GM18498 (cell line): ENCODE data around the gene ACTA1.
"Not testable (repeated sequence)": the region's sequence is repeated elsewhere in the genome, so short reads cannot be mapped to it uniquely, and the experiment has no call there.

Experiments used
- ATAC-seq: cut with Tn5 transposase; IDR thresholded peaks from one replicate; pipeline ENCODE4 v1.9.1; 2021; ENCODE audit warnings: mild to moderate bottlenecking, moderate library complexity; ENCODE audit not compliant: unreplicated experiment

ACTA1 gene

DNA sequence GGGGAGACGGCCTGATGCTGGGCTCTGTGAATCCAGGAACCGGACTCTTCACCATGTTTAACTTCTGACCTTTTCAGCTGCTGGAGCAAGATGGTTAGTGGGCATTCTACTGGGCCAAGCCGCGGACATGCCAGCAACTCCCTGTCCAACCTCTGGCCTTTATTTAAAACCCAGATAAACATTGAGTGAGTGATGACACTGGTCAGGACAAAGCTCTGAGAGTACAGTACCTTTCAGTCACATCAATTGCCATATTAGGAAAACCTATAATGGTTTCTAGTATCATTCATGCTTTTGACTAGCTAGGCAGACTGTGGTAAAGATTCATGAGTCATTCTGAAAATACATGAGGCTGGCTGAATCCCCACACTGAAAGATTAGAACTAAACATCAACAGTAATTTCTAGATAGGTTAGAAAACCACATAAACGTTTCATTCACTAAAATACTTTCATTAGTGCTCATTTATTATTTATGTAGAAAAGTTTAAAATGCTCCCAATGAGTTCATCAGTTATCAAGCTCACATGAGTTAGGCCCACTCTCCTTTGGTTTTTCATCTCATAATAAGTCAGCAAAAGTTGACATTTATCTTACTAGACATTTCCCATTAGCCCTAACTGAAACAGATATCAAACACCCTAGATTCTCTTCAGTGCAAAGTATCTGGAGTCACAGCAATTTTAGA is 7.1 kb upstream of the ACTA1 start:
- ATAC-seq: peak; percentile 97

DNA sequence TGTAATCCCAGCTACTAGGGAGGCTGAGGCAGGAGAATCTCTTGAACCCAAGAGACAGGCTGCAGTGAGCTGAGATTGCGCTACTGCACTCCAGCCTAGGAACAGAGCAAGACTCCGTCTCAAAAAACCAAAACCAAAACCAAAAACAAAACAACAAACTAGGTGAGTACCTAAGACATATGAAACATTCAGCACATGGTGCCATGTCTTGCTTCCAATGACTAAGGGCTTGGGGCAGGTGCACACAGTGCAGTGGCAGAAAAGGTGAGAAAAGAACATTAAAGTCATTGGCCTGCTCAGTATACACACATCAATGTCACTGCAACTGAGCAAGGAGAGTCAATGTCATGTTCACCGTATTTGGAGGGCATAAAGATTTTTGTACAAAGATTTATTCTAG is 4.1 kb upstream of the ACTA1 start:
- ATAC-seq: no peak

DNA sequence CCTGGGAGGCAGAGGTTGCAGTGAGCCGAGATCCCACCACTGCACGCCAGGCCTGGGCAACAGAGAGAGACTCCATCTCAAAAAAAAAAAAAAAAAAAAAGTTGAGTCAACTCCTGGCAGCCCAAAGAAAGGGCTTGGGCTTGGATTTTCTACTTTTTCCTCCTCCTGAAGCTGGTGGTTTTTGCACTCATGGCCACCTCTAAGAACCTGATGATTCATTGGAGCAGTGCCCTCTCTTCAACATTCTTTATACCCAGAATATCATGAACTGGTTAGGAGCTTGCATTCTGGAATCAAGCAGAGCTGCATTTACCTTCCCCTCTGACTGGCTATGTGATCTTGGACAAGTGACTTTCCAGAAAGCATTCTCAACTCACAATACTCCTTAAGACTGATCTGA is 3.5 kb upstream of the ACTA1 start:
- no peak for ATAC-seq

DNA sequence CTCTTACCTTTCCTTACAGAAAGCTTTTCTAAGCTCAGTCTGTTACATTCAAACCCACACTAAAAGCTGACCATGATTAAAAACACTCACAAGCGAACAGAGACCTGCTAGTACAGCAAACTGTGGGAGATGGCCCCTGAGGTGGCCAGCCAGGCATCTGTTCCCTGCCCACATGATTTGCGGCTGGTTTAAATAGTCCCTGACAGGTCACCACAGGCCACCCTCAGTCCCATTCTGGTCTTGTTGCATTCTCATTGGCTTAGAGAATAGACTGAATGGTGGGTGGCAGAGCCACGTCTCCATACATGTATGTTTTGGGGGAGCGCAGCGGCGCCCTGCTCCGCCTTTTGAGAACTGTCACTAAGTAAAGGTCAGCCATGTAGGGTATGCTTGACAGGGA is 2.3 kb upstream of the ACTA1 start:
- ATAC-seq: no peak

DNA sequence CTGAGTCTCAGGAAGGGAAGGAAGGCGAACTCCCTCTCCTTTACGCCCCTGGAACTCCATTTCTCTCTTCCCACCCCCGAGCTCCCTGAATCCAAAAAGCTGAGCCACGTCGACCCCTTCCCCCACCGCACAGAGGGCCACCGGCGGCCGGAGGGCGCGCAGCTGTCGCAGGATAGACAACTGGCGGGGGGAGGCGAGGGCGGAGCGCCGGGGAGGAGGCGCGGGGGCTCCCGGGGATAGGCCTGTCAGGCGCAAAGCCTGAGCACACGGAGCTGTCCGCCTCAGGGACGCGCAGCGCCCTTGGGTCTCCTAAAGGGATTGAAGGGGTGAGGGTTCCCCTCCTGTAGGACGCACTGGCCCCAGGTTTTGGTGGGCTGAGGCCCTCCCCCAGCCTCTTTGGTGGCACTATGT is 752 bp upstream of the ACTA1 start:
- no peak for ATAC-seq

DNA sequence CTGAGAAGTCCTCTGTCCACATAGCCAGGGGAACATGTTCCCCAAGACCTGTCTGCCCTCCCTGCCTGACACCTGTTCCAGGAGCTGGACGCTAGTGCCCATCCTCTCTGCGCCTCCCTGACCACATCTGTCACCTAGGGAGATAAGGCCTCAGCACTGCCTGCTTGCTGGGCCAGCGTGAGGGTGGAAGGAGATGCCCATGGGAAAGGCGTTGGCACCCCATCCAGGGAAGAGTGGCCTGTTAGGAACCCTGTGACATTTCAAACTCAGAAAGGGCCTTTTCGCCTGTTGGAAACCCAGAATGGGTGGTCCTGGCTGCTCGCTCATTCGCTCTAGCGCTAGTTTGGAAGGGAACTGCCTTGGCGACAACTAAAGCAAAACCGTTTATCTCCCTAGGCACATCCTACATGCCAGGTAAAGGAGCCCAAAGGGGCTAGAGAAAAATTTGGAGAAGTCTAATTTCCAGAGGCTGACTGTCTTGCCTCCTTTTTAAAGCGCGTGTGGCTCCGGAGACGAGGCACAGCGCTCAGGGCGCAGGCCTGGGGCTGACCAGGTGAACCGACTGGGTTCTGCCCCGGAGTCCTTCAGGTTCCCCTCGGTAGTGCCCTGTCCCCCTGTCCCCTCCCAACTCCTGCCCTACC is 410 bp downstream of the ACTA1 start:
- no peak for ATAC-seq

DNA sequence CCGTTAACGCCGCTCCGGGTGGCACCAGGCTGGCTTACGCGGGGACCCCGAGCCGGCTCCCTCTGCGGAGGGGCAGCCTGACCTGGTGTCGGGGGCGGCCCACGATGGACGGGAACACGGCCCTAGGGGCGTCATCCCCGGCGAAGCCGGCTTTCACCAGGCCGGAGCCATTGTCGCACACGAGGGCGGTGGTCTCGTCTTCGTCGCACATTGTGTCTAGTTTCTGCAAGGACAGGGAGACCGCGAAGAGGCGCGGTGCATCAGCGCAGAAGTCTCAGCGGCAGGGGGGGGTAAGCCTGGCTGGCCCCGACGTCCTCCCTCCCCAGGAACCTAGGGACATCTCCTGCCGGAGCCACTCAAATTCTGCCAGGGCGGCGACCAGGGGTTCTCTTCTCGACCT is 989 bp downstream of the ACTA1 start:
- ATAC-seq: no peak

DNA sequence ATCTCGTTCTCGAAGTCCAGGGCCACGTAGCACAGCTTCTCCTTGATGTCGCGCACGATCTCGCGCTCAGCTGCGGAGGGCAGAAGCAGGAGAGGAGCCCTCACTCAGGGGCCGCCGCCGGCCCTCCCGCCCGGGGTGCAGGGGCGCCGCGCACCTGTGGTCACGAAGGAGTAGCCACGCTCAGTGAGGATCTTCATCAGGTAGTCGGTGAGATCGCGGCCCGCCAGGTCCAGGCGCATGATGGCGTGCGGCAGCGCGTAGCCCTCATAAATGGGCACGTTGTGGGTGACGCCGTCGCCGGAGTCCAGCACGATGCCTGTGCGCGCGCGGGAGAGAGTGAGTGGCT is 1.8 kb downstream of the ACTA1 start:
- ATAC-seq: no peak

DNA sequence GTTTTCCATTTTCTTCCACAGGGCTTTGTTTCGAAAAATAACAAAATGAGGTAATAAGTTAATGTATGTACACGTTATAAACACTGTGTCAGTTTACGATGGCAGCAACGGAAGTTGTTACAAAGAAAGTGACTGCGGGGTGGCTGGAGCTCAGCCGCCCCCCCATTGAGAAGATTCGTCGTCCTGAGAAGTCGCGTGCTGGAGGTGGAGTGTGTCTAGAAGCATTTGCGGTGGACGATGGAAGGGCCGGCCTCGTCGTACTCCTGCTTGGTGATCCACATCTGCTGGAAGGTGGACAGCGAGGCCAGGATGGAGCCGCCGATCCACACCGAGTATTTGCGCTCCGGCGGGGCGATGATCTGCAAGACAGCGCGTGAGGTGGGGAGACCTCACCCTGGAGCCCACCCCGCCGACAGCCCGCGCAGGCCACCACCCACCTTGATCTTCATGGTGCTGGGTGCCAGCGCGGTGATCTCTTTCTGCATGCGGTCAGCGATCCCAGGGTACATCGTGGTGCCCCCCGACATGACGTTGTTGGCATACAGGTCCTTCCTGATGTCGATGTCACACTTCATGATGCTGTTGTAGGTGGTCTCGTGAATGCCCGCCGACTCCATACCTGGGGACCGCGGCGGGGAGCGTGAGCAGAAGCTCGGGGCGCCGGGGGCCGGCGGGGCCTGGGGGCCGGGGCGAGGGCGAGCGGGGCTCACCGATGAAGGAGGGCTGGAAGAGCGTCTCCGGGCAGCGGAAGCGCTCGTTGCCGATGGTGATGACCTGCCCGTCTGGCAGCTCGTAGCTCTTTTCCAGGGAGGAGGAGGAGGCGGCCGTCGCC is 2.4 kb downstream of the ACTA1 start:
- no peak for ATAC-seq

DNA sequence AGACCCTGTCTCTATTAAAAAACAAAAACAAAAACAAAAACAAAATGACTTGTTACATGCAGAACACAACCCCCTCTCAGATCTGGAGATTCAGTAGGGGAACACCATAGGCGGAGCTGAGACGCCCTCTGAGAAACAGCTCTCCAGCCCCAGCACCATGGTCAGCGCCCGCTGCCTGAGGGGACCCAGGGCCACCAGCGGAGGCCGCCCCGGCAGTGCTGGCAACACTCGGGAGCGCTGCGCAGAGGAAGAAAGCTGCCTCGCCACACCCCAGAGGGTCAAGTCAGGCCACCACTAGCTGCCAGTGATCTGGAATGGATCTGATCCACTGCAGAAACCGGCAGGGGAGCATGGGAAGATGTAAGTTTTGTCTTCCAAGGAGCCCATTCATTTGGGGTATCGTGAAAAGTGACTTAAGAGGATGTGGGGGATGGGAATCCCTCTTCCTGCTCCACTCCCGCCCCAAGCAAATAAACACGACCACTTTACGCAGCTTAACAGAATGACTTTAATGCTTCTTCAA is 3.1 kb downstream of the ACTA1 start:
- no peak for ATAC-seq

DNA sequence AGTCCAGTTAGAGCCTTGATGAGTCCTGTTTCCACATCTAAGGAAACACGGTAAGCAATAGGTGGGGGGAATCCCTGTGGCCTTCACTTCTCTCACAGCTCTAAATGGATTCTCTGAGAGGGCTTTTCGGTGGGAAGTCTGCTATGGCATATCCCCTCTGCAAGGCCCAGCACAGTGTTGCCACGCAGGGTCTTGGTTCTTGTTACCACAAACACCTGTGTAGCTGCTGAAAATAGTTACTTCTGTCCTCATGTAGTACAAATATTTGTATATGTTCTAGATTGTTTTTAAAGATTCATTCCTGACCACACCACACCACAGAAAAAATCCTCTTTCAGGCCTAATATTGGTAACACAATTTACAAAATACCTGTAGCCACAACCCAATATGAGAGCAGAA is 5.6 kb downstream of the ACTA1 start:
- no peak for ATAC-seq

DNA sequence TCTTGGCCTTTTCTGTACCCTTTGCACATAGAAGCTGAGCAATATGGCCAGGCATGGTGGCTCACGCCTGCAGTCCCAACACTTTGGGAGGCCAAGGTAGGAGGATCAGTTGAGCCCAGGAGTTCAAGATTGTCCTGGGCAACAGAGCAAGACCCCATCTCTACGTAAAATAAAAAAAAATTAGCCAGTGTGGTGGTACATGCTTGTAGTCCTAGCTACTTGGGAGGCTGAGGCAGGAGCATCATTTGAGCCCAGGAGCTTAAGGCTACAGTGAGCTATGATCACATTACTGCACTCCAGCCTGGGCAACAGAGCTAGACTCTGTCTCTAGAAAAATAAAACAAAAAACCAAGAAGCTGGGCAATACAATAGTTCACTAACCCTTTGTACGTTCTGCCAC is 6.3 kb downstream of the ACTA1 start:
- no peak for ATAC-seq

DNA sequence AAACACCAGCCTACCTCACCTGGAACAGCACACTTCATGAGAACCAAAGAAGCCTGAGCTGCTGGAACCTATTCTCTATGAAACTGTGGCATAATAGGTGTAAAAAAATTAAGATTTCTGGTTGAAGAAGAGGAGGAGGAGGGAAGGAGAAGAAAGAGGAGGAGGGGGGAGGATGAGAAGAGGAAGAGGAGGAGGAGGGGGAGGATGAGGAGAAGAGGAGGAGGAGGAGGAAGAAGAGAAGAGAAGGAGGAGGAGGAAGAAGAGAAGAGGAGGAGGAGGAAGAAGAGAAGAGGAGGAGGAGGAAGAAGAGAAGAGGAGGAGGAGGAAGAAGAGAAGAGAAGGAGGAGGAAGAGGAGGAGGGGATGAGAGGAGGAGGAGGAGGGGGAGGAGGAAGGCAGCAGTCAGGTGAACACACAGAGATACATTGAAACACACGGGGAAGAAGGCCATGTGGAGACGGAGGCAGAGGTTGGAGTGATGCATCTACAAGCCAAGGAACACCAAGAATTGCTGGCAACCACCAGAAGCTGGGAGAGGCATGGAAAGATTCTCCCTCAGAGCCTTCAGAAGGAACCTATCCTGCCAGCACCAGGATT is 8.2 kb downstream of the ACTA1 start:
- no peak for ATAC-seq

DNA sequence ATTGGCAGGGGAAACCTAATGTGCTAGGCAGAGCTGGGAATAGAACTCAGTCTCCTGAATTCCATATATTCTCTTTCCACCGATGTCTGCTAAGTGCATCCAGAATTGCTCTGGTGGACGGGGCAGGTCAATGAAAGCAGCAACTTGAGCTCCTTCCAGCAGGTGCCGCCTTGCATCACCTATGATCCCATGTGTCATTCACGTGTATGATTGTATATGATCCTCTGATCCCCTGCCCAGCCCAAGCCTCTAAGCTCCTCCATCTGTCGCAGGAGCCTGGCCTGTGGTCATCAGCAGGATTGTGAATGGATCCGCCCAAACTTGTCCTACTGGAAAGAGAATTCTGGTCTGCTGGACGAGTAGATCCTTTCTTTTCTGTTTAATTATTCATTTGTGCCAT is 13.1 kb downstream of the ACTA1 start:
- ATAC-seq: no peak

DNA sequence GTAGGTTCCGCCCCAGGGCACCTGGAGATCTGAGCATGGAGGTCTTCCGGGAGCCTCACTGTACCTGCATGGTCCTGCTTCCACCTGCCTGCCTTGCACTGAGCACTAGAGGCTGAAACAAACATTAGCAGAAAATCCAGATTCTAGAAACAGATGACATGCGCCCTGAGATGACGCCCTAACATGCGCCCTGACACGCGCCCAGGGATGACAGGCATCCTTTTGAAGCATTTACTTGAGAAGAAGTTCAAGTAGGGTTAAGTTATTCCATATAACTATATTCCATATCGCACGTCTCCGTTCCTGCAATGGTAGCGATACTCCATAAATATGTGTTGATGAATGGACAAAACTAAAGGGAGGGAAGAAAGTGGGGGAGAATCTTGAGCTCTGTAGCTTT is 13.7 kb downstream of the ACTA1 start:
- ATAC-seq: no peak

DNA sequence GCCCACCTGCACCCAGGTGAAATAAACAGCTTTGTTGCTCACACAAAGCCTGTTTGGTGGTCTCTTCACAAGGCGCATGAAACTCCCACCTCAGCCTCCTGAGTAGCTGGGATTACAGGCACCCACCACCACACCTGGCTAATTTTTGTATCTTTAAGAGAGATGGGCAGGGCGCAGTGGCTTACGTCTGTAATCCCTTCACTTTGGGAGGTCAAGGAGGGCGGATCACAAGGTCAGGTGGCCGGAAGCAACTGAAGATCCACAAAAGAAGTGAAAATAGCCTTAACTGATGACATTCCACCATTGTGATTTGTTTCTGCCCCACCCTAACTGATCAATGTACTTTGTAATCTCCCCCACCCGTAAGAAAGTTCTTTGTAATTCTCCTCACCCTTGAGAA is 15.3 kb downstream of the ACTA1 start:
- not testable (repeated sequence) for ATAC-seq

DNA sequence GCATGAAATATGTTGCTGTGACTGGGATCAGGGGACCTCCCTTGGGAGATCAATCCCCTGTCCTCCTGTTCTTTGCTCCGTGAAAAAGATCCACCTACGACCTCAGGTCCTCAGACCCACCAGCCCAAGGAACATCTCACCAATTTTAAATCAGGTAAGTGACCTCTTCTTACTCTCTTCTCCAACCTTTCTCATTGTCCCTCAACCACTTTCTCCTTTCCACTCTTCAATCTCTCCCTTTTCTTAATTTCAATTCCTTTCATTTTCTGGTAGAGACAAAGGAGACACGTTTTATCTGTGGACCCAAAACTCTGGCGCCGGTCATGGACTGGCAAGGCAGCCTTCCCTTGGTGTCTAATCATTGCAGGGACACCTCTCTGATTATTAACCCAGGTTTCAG is 21.1 kb downstream of the ACTA1 start:
- ATAC-seq: not testable (repeated sequence)

DNA sequence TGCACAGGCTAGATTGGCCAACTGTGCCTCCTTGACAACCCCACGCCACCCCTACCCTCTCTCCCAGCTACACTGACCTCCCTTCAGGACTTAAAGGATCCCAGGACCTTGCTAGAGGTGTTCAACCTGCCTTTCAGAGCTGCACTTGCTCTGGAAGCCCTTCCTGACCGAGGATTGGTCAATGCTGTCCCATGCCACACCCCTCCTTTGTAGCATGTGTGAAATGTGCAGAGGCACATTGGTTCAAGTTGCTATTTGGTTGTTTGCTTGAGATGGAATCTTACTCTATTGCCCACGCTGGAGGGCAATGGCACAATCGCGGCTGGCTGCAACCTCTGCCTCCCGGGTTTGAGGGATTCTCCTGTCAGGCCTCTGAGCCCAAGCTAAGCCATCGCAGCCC is 21.8 kb downstream of the ACTA1 start:
- ATAC-seq: no peak

DNA sequence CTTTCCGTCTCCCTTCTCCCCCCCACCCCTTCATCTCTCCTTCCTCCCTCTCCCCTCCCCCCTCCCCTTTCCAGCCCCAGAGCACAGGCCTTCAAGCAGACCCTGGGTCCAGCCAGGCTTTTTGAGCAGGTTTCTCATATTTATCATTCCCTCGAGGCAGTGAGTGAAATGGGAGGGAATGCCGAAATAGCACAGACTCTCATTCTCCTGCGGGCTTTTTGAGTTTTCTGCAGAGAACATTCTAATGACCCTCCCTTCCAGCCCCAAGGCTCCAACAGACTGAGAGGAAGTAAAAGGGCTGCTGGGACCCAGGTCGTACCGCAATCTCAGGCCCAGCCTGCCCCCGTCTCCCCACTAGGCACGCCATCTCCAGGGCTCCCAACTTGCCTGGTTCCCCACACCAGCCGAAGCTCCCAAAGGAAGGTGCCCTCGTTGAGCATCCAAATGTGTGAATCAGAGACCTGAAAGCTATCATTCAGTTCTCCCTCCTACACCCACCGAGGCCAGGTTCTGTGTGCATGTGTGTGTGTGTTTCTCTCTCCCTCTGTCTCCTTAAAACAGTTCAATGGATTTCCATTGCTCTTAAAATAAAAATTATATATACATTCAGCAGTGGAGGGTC is 22.3 kb downstream of the ACTA1 start:
- no peak for ATAC-seq

DNA sequence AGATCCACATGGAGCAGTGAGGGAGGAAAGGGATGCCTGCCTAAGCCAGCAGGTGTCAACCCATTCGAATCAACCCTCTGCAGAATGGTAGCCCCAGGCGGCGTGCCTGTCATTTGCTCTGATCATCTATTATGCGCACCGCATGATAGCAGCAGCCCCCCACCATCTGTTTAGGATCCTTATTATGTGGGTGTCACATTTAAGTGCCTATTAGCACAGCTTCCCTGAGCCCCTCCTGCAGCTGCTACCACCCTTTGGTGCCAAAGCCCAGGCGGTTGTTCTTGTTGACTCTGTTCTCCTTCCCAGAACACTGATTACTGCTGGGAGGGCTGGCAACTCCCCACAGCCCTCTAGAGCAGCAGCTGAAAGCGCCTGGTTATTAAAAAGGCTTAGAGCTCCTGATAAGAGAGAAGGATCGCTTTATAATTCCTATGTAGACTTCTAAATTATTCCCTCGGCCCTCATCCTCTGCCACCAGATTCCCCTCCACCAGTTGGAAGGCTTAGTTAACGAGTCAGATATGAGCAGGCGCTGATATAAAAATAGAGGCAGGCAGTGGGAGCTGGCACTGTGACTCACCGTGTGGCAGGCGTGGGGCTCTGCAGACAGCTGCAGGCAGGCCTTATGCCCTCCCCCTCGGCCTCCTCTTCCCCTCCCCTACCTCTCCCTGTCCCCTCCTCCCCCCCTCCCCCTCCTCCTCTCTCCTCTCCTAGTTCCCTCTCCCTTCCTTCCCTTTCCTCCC is 23.0 kb downstream of the ACTA1 start:
- no peak for ATAC-seq

DNA sequence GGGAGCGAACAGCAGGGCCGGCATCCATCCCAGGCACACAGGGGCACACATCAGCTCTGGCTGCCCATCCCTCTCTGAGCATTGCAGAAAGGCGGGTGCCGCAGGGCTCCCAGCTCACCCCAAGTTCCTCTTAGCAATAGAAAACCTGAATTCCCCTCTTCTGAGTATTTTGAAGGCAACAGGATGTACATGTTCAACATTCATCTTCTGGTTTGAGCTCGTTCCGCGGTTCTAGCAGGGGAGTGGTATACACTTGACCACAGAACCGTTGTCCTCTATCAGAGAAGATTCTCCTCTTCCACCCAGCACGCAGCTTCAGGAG is 23.6 kb downstream of the ACTA1 start:
- ATAC-seq: no peak
